ENCODE measurements around the gene ZNF770.
"Not testable (repeated sequence)": the region's sequence is repeated elsewhere in the genome, so short reads cannot be mapped to it uniquely, and the experiment has no call there.

ZNF770 gene

DNA sequence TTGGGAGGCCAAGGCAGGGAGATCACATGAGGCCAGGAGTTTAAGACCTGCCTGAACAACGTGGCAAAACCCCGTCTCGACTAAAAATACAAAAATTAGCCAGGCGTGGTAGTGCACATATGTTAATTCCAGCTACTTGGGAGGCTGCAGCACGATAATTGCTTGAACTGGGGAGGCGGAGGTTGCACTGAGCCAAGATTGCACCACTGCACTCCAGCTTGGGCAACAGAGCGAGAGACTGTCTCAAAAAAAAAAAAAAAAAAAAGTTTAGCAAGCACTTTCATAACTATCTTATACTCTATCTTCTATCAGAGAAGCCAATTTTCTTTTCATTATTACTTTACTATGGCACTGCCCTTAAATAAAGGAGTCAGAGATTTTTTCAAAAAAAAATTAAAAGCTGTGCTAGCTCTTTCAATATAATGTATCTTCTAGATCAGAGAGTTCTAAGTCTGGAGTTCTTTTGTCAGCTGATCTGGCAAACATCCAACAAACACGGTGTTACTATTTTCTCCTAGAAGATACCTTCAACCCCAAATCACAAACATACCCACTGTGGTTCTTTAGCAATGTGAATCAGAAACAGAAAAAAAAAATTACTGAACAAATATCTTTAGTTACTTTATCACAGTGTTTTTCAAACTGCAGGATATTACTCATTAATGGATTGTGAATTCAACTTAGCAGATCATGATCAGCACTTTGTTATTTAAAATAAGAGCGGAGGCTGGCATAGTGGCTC, 3.0 kb downstream of the ZNF770 start:
- H3K4me3 ChIP-seq (replicated peaks; ENCODE audit: low read depth, low read length): peak overlapping the region; percentile 10
- peak; percentile 56 for DNase-seq (ENCODE audit: low read depth)
- TF ChIP-seq, protein P1, sequence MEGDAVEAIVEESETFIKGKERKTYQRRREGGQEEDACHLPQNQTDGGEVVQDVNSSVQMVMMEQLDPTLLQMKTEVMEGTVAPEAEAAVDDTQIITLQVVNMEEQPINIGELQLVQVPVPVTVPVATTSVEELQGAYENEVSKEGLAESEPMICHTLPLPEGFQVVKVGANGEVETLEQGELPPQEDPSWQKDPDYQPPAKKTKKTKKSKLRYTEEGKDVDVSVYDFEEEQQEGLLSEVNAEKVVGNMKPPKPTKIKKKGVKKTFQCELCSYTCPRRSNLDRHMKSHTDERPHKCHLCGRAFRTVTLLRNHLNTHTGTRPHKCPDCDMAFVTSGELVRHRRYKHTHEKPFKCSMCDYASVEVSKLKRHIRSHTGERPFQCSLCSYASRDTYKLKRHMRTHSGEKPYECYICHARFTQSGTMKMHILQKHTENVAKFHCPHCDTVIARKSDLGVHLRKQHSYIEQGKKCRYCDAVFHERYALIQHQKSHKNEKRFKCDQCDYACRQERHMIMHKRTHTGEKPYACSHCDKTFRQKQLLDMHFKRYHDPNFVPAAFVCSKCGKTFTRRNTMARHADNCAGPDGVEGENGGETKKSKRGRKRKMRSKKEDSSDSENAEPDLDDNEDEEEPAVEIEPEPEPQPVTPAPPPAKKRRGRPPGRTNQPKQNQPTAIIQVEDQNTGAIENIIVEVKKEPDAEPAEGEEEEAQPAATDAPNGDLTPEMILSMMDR (IDR thresholded peaks at IDR 0.05; ENCODE audit: low read length, missing control alignments): no peak

DNA sequence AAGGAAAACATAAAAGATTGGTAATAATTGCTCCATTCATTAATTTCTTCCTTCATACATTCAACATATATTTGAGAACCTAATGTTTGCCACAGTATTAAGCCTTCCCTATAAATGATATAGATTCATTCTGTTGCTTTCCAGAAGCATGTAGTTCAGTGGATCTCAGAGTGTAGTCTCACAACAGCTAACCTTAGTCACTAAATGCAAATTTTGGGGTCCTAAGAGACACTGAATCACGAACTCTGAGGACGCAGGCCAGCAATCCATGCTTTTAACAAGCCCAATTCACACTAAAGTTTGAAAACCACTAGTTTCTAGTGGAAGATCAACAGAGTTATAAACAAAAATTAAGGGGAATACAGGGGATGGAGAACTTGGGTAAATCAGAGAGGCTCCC, 11.3 kb downstream of the ZNF770 start:
- DNase-seq (ENCODE audit: low read depth): no peak
- no peak overlapping the region for H3K4me3 ChIP-seq (replicated peaks; ENCODE audit: low read depth, low read length)
- TF ChIP-seq, protein P1 (IDR thresholded peaks at IDR 0.05; ENCODE audit: low read length, missing control alignments): no peak

DNA sequence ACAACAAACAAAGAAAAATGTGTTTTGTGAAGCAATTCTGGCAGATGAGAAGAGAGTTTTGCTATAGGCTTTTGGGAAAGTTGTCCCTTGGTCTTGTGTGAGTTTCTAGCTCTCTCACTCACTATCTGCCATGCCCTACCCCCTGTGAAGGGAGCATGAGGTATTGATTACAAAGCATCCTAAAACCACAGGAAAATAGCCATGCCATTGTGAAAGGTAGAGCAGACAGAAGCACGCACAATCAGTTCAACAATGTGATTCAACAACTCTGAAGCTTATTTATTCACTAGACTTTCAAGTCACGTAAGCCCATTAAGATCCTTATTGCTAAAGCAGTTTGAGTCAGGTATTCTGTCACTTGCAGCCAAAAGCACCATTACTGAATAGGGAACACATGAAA, 12.0 kb downstream of the ZNF770 start:
- TF ChIP-seq, protein P1 (IDR thresholded peaks at IDR 0.05; ENCODE audit: low read length, missing control alignments): no peak
- H3K4me3 ChIP-seq (replicated peaks; ENCODE audit: low read depth, low read length): no peak overlapping the region

DNA sequence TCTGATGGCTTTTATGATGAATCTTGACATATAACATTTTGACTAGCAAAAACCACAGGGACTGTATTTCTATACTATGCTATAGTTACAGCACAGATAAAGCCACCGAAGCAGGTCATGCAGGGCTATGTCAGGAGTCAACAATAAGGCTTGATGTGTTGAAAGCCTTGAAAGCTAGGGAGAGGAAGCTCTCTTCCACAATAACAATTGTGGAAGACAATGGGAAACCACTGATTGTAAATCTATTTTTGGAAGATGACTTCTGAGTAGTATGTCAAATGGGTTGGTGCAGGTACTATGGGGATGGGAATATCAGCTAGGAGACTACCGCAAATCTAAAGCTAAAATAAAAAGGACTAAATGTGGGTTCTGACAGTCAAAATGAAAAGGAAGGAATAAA, 14.6 kb downstream of the ZNF770 start:
- H3K4me3 ChIP-seq (replicated peaks; ENCODE audit: low read depth, low read length): no peak overlapping the region
- TF ChIP-seq, protein P1 (IDR thresholded peaks at IDR 0.05; ENCODE audit: low read length, missing control alignments): no peak
- DNase-seq (ENCODE audit: low read depth): no peak

More for the DNA sequence above, 12.0 kb downstream of the ZNF770 start:
- DNase-seq (ENCODE audit: low read depth): no peak

DNA sequence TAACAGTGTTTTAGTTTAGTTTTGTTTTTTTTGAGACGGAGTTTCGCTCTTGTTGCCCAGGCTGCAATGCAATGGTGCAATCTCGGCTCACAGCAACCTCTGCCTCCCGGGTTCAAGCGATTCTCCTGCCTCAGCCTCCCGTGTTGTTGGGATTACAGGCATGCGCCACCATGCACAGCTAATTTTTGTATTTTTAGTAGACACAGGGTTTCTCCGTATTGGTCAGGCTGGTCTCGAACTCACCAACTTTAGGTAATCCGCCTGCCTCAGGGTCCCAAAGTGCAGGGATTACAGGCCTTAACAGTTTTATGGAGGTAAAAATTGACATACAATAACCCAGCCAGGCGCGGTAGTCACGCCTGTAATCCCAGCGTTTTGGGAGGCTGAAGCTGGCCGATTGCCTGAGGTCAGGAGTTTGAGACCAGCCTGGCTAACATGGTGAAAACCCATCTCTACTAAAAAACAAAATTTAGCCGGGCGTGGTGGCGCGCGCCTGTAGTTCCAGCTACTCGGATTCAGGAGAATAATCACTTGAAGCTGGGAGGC, 17.9 kb downstream of the ZNF770 start:
- peak overlapping the region; percentile 99 for H3K4me3 ChIP-seq (replicated peaks; ENCODE audit: low read depth, low read length)
- not testable (repeated sequence) for DNase-seq (ENCODE audit: low read depth)

DNA sequence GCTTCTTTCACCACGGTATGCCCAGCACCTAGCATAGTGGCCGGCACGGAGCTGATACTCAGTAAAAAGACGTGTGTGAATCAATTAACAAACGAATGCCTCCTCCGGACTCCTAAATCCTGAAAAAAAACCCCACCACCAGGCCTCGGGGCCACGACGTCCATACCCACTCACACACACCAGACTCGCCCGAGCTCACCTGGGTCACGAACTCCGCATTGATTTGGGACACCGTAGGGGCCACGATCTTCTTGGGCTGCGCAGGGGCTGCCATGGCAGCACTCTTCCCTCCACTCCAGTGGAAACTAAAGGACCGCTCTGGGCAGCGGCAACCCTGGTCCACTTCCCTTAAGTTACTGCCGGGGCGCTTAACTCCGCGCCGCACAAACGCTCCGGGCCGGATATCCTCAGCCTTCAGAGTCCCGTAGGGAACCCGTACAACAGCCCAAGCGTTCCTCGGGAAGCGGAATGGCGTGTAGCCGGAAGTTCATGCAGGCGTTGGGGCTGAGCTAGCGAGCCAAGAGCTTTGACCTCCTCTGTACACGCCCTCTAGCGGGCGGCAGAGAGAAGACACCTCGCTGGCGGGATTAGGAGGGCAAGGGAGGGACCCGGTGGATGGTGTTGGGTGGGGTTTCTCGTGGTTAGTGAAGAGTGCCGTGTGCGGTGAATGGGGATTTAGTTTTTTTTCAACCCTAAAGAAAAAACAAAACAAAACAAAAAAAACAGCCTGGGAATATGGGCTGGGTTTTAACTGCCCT, 18.6 kb downstream of the ZNF770 start, which contains the start of gene AQR:
TSS of gene AQR (minus strand) at position 403 of the 758 bp plus-strand sequence. CDS start at position 274, 129 bp downstream.
- TF ChIP-seq, protein P1 (IDR thresholded peaks at IDR 0.05; ENCODE audit: low read length, missing control alignments): peak; percentile 76
- peak; percentile 99 for DNase-seq (ENCODE audit: low read depth)
- peak within 1 kb of the TSS; percentile 99 for H3K4me3 ChIP-seq (replicated peaks; ENCODE audit: low read depth, low read length)

DNA sequence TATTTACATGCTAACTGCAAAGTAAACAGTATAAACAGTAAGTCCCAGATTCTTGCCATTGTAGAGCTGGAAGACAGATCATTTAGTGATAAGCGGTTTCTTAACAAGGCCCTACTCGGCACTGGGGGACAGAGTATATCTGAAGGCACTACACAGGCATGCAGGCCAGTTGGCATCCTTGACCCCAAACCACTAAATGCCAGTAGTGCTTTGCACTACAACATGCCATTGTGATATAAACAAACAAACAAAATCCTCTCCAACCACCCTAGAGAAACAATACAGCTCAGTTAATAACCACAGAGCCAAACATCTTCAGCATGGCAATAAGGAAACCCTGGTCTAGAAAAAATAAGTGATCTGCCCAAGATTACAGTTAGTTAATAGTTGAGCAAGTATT, 23.8 kb downstream of the ZNF770 start:
- TF ChIP-seq, protein P1 (IDR thresholded peaks at IDR 0.05; ENCODE audit: low read length, missing control alignments): no peak
- no peak for DNase-seq (ENCODE audit: low read depth)
- H3K4me3 ChIP-seq (replicated peaks; ENCODE audit: low read depth, low read length): no peak overlapping the region
